Esophagus squamous epithelium (tissue), 4 donors: ENCODE data around the gene ZKSCAN3.
"Not testable (repeated sequence)": the region's sequence is repeated elsewhere in the genome, so short reads cannot be mapped to it uniquely, and the experiment has no call there.

Experiments used
- CTCF ChIP-seq, 6 experiments: fragments of 450-650 bp in 4 of 6; fragments of 200-600 bp in 2 of 6; sonication (generic) in 2 of 6; IDR thresholded peaks; one replicate each; pipeline ENCODE4 v1.5.1; 2016 to 2019; ENCODE audit warnings: antibody characterized with exemption in 6 of 6, mild to moderate bottlenecking in 4 of 6, moderate library complexity in 4 of 6
- POLR2A ChIP-seq, 4 donors: fragments of 450-650 bp; IDR thresholded peaks; one replicate each; pipeline ENCODE4 v1.6.1; 2017; ENCODE audit warnings: antibody characterized with exemption in 4 of 4, mild to moderate bottlenecking in 4 of 4, moderate library complexity in 3 of 4

- not testable (repeated sequence) for TF ChIP-seq CTCF, POLR2A (IDR thresholded peaks at IDR 0.05)
Measured at GRCh38 chr6:28365590-28365989, 15.8 kb downstream of the ZKSCAN3 start.
